AG10803 (cell line): ENCODE results near the gene CABP7.

Source experiments
- DNase-seq: peaks from one replicate; pipeline ENCODE4 v3.0.0; 2010; ENCODE audit warnings: low read depth
- H3K4me3 ChIP-seq: 2 replicates; pipeline ENCODE4 v1.5.1; 2011; ENCODE audit warnings: mild to moderate bottlenecking, low read length, control low read depth
- TF ChIP-seq, protein P1 (sequence below): conservative IDR thresholded peaks from 2 replicates; pipeline ENCODE4 v1.5.1; 2011; ENCODE audit warnings: mild to moderate bottlenecking, low read length, control low read depth, inconsistent platforms

CABP7 gene

DNA sequence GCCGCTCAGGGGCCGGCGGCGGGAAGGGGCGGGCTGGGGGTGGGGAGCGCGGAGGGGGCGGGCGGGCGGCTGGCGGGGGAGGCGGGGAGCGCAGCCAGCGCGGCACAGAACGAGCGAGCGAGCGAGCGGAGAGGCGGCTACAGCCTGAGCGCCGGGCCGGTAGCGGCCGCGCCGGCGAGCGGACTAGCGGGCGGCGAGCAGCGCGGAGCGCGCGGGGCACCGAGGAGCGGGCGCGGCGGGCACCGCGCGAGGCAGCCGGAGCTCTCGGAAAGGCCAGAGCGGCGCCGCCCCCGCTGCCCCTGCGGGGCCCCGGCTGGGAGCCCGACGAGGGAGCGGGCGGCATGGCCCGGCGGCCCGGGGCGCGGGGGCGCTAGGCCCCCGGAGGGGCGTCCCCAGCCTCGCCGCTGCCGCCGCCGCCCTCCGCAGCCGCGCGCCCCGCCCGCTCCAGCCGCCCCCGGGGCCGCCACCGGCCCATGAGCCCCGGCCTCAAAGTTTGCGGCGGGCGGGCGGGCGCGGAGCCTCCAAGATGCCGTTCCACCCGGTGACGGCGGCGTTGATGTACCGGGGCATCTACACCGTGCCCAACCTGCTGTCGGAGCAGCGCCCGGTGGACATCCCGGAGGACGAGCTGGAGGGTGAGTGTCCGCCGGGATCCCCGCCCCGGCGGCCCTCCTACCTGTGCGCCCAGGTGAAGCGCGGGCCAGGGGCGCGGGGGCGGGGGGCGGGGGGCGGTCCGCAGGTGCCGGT is at the start of gene CABP7:
Gene CABP7, plus strand, starts transcription at position 105 of the 747 bp plus-strand sequence. Its CDS starts 422 bp downstream, at position 527.
- TF ChIP-seq, protein P1, sequence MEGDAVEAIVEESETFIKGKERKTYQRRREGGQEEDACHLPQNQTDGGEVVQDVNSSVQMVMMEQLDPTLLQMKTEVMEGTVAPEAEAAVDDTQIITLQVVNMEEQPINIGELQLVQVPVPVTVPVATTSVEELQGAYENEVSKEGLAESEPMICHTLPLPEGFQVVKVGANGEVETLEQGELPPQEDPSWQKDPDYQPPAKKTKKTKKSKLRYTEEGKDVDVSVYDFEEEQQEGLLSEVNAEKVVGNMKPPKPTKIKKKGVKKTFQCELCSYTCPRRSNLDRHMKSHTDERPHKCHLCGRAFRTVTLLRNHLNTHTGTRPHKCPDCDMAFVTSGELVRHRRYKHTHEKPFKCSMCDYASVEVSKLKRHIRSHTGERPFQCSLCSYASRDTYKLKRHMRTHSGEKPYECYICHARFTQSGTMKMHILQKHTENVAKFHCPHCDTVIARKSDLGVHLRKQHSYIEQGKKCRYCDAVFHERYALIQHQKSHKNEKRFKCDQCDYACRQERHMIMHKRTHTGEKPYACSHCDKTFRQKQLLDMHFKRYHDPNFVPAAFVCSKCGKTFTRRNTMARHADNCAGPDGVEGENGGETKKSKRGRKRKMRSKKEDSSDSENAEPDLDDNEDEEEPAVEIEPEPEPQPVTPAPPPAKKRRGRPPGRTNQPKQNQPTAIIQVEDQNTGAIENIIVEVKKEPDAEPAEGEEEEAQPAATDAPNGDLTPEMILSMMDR = no peak
- H3K4me3 ChIP-seq = no peak within 1 kb of the TSS
- no peak for DNase-seq

DNA sequence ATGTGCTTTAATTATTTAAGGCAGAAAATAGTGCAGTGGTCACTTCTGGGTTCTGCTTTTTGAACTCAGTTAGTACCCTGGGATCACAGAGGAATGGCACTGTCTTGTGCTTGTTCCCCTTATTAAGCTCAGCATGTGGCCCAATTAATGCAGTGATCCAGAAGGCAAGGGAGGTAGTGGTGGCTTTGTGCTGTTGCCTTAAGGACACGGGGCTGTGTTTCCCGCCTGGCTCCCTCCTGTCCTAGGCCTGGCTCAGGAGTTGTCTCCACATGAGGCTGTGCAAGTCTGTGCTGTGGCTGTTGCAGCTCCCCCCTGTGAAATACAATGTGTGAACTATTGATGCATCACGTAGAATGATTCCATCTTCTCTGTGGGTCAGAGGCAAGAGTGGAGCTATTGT is 49.2 kb upstream of the CABP7 start:
- DNase-seq = no peak
- TF ChIP-seq, protein P1 = no peak
- H3K4me3 ChIP-seq = no peak overlapping the region

DNA sequence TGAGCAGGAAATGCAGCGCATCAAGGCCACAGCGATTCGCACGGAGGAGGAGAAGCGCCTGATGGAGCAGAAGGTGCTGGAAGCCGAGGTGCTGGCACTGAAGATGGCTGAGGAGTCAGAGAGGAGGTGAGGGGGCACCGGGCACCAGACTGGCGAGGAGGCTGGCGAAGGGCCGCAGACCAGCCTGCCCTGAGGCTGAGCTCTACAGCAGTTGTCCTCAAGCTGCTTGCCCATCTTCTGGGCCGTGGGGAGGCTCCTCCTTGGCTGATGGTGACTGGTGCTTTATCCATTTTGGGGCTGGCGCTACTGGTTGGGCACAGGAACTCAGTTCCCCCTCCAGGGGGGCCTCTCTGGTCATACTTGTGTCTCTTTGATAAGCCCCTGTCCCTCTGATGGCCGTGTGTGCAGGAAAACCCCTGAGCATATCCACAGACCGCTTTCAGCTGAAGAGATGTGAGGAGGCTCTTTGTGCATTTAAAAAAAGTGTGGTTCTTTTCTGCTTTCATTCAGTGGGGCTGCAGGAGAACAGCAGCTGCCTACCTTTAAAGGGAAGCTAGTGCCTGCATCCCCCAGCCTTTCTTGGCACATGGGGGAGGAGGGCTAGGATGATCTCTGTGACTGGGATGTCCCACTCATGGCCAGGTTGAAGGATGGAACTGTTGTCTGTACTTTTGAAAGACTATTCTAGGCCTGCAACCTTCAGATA is 46.3 kb upstream of the CABP7 start:
- TF ChIP-seq, protein P1 = no peak
- no peak overlapping the region for H3K4me3 ChIP-seq
- DNase-seq = no peak

DNA sequence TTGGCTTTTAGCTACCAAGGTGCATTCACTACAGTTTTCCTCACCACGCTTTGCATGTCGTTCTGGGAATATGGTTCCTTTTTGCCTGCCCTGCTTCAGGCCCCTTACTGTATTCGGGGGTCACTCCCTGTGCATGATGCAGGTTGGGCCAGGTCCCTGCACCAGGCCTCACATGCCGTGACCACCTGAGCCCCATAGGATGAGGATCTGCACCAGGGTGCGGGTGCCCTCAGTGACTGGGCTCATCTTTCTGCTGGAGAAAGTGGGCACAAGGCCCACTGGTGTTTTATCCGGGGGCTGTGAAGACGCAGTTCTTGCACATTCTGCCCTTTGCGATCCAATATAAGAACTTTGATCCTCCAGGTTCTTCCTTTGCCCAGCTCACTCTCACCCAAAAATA is 45.7 kb upstream of the CABP7 start:
- no peak for DNase-seq
- no peak overlapping the region for H3K4me3 ChIP-seq
- TF ChIP-seq, protein P1 = no peak

DNA sequence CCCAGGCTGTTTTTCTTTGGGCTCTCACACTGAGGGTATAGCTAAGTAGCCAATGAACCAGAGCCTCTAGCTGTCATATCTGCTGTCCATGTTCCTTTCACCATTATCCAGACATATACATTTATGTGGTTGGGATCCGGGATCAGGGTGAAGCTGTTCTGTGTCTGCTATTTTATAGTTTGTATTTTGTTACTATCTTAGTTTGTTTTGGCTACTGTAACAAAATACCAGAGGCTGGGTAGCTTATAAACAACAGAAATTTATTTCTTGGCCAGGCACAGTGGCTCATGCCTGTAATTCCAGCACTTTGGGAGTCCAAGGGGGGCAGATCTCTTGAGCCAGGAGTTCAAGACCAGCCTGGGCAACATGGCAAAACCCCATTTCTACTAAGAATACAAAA is 40.5 kb upstream of the CABP7 start:
- no peak for DNase-seq
- TF ChIP-seq, protein P1 = no peak
- no peak overlapping the region for H3K4me3 ChIP-seq

DNA sequence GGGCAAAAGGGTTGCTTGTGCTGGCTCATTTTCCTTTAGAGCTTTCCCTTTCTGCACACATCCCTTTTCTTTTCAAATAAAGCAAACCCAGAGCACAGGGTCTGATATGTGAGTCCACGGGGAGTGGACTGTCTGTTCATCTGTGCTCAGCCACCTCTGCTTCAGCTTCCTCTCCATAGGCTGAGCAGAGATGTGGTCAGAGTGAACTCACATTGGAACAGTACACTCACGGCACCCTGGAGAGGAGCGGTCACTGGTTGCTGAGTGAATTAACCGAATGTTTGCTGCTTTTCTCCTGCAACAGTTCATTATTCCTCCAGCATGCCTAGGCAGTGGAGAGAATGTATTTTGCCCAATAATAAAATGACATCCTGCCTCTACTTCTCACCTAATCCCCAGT is 36.3 kb upstream of the CABP7 start:
- TF ChIP-seq, protein P1 = no peak
- DNase-seq = no peak
- H3K4me3 ChIP-seq = no peak overlapping the region

DNA sequence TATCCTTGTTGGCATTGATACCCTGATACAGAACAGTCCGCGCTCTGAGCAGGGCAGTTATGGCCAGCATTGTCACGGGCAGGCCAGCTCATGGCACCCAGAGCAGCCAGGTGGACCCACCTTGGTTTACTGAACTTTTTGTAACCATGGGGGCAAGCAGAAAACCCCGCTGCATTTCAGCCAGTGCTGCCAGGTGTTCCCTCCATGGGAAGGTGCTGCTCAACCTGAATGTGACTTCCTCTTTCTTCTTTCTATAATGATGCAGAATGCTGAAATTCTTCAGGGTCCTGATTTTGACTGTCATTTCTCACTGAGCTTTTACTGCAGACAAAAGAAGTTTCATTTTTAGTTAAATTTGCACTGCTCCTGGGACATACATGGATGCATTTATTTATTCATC is 35.6 kb upstream of the CABP7 start:
- TF ChIP-seq, protein P1 = no peak
- no peak for DNase-seq
- H3K4me3 ChIP-seq = no peak overlapping the region
